Bronchial smooth muscle cell (primary cell): ENCODE data around the gene TIMM13. TPM values are rescaled to one million over a fixed set of nuclear protein-coding genes. Genes with fewer than 3 reads are reported as not detected.

ENCODE experiments used
- total RNA-seq: library from RNA; depleted of rRNA; stranded (reverse); fragments of >200 nt; gene quantifications from 2 replicates; pipeline ENCODE4 v1.2.1, GENCODE V29; 2014

TIMM13 gene
- 41.2 and 43.8 TPM in 2 replicates for total RNA-seq

DNA sequence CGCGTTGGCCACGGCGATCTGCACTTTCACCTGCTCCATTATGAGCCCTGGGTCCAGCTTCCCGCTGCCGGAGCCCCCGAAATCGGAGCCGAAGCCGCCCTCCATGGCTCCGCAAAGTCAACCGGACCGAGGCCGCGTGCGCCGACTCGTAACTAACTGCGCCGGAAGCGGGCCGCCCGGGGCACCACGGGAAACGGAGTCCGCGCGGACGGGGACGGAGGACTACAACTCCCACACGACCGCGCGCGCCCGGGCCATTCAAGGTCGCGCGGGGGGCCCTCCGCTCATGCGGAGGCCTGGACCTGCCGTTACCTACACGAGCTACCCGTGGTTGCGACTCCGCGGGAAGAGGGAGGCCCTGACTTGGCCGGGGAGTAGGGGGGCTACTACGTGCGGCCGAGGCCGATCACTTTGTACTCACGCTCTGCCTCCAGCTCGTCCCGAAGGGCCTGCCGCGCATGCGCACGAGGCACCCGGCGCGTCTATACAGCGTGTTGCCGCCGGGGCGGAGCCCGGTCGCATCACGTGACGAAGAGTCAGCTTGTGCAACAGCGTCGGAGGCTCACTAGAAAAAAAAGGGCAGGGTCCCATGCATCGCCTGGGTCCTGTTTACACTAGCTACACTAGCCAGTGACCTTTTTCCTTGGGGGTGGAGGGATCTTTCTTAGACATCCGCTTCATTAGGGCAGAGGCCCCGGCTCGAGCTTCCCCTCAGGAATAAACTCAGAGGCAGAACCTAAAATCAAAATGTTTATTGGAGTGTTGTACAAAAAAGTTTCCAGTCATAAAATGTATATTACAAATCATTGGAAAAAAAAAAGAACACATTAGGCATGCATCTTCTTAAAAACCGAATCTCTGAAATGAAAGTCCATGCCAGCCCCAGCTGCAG lies at the start of gene TIMM13:
Gene TIMM13, minus strand, starts transcription at position 158 of the 892 bp plus-strand sequence. Its CDS starts 53 bp downstream, at position 105.

DNA sequence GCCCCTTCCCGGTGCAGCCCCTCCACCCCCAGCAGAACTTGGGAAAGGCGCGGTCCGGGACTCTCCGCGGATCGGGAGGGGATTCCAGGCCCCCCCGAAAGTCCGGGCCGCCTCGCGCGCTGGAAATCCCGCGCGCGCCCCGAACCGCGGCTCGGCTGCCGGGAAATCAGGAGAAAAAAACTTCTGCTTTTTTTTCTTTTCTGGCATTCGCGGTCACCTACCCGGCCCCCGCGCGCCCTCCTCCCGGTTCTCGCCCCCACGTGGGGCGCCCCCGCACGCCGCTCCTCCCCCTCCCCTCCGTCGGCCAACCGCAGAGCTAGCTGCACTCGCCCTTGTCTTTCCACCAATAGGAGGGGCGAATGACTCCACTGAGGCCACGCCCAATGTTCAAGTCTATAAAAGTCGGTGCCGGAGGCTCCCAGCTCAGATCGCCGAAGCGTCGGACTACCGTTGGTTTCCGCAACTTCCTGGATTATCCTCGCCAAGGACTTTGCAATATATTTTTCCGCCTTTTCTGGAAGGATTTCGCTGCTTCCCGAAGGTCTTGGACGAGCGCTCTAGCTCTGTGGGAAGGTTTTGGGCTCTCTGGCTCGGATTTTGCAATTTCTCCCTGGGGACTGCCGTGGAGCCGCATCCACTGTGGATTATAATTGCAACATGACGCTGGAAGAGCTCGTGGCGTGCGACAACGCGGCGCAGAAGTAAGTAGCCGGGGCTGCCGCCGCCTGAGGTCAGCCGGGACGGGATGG lies 48.5 kb upstream of the TIMM13 start, which contains the start of gene GADD45B:
Gene GADD45B, plus strand, starts transcription at position 426 of the 749 bp plus-strand sequence. Its CDS starts 232 bp downstream, at position 658.

Other genes starting within 250 kb of the TIMM13 start
- gene PLEKHJ1, start 191.3 kb downstream of the TIMM13 start, total RNA-seq, result 32.8 and 48.1 TPM in 2 replicates
- gene SF3A2, start 190.8 kb downstream of the TIMM13 start, total RNA-seq, result 24.6 and 27.6 TPM in 2 replicates
- 0.16 and 0.17 TPM in 2 replicates for gene AMH, start 178.3 kb downstream of the TIMM13 start, total RNA-seq
- not detected in 2 replicates for gene JSRP1, start 171.2 kb downstream of the TIMM13 start, total RNA-seq
- not detected in 2 replicates for gene PEAK3, start 145.4 kb downstream of the TIMM13 start, total RNA-seq
- gene LINGO3, start 119.4 kb downstream of the TIMM13 start, total RNA-seq, result not detected in 2 replicates
- gene LSM7, start 99.0 kb downstream of the TIMM13 start, total RNA-seq, result 93.1 and 119 TPM in 2 replicates
- 27.9 and 33.4 TPM in 2 replicates for gene SPPL2B, start 98.9 kb downstream of the TIMM13 start, total RNA-seq
- not detected in 2 replicates for gene TMPRSS9, start 67.3 kb downstream of the TIMM13 start, total RNA-seq
- 51.1 and 54.7 TPM in 2 replicates for gene LMNB2, start 29.4 kb upstream of the TIMM13 start, total RNA-seq
- 17.9 and 19.5 TPM in 2 replicates for gene GADD45B, start 48.5 kb upstream of the TIMM13 start, total RNA-seq